Measurements from ENCODE around the gene CDK9. TPM values are rescaled to one million over a fixed set of nuclear protein-coding genes. Genes with fewer than 3 reads are reported as not detected.
A peak's percentile ranks its signal among the peaks of the same experiment; 100 is the strongest.

Gene CDK9
- total and polyA plus RNA-seq, 4 experiments from 2014 or later: 35.4 to 138 (median 95.2) TPM

DNA sequence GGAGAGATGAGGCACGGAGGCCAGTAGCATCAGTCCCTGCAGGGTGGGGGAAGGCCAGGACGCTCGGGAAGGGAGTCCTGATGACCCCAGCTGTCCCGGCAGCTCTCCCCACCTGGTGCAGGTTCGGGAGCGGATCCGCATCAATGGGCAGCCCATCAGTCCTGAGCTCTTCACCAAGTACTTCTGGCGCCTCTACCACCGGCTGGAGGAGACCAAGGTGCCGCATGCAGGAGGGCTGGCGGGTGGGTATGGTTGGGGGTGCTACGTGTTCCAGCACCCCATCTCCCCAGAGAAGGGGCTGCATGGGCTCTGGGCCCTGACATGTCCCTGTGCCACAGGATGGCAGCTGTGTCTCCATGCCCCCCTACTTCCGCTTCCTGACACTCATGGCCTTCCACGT is 21.0 kb downstream of the CDK9 start:
- DNase-seq: no peak
- CTCF ChIA-PET (ENCODE audit: partially characterized antibody): interaction anchor here (3.0 kb wide), 1 partner anchor 115 kb away, joined by 9 read pairs; no protein-coding TSS in a partner anchor
- no peaks in the 10 kb centered on the region for H3K9me3 Mint-ChIP-seq
- POLR2A ChIA-PET (ENCODE audit: partially characterized antibody): interaction anchor here (1.0 to 1.2 kb wide), 2 partner anchors 19 to 24 kb away, joined by 3 read pairs; no protein-coding TSS in a partner anchor
- Histone ChIP-seq H3K27ac (ENCODE audit: low read depth, low read length) (no peak overlapping the region), H3K27me3 (ENCODE audit: insufficient read depth, low read length) (no peaks in the 10 kb centered on the region), H3K9me3 (ENCODE audit: control insufficient read depth in 1 of 2, low read length in 2 of 2) (no peaks in the 10 kb centered on the region), H3K4me3 (ENCODE audit: low read length in 2 of 2) (no peak overlapping the region), H3K4me1 (ENCODE audit: insufficient read depth, low read length) (peaks cover 22% of the 10 kb centered on the region), H3K36me3 (ENCODE audit: insufficient read depth, low read length) (peaks cover 27% of the 10 kb centered on the region)
- no peaks in the 10 kb centered on the region for H3K27me3 Mint-ChIP-seq
- no peak overlapping the region for H3K4me3 Mint-ChIP-seq
- H3K27ac Mint-ChIP-seq: peak overlapping the region in 2 of 7 donors; percentile 29 to 66
- peaks cover 12 to 40% of the 10 kb centered on the region in 2 donors for H3K36me3 Mint-ChIP-seq
- intact Hi-C loops (cut with micrococcal nuclease): no loop called here
- H3K4me1 Mint-ChIP-seq: peaks cover 4 to 33% (median 19%) of the 10 kb centered on the region in 4 donors

GRCh38 chr9:127808347-127809001 is 22.6 kb downstream of the CDK9 start:
- POLR2A ChIA-PET (ENCODE audit: partially characterized antibody): interaction anchor here (0.6 to 1.3 kb wide), 3 partner anchors 11 to 16 kb away, joined by 3 to 4 read pairs (median 3); no protein-coding TSS in a partner anchor
- Mint-ChIP-seq H3K4me1 (peaks cover 2 to 18% (median 13%) of the 10 kb centered on the region in 4 donors), H3K4me3 (no peak overlapping the region), H3K27me3 (no peaks in the 10 kb centered on the region), H3K27ac (no peak overlapping the region), H3K9me3 (no peaks in the 10 kb centered on the region), H3K36me3 (peaks cover 12 to 48% of the 10 kb centered on the region in 2 donors)
- CTCF ChIA-PET (ENCODE audit: partially characterized antibody): interaction anchor here (0.6 to 0.7 kb wide), 2 partner anchors 39 to 233 kb away, joined by 3 to 4 read pairs; no protein-coding TSS in a partner anchor
- intact Hi-C loops (cut with micrococcal nuclease): no loop called here
- Histone ChIP-seq H3K4me1 (ENCODE audit: insufficient read depth, low read length) (peaks cover 12% of the 10 kb centered on the region), H3K36me3 (ENCODE audit: insufficient read depth, low read length) (peaks cover 36% of the 10 kb centered on the region), H3K9me3 (ENCODE audit: control insufficient read depth in 1 of 2, low read length in 2 of 2) (no peaks in the 10 kb centered on the region), H3K4me3 (ENCODE audit: low read length in 2 of 2) (no peak overlapping the region), H3K27ac (ENCODE audit: low read depth, low read length) (no peak overlapping the region), H3K27me3 (ENCODE audit: insufficient read depth, low read length) (no peaks in the 10 kb centered on the region)
- no peak for DNase-seq

GRCh38 chr9:127809002-127809539 is 23.2 kb downstream of the CDK9 start:
- intact Hi-C loops (cut with micrococcal nuclease): no loop called here
- Mint-ChIP-seq H3K27me3 (no peaks in the 10 kb centered on the region), H3K27ac (no peak overlapping the region), H3K4me3 (no peak overlapping the region), H3K9me3 (no peaks in the 10 kb centered on the region), H3K4me1 (peaks cover 2 to 12% (median 8%) of the 10 kb centered on the region in 4 donors), H3K36me3 (peaks cover 12 to 54% of the 10 kb centered on the region in 2 donors)
- ChIA-PET CTCF (ENCODE audit: partially characterized antibody) (interaction anchor here (0.7 kb wide), 1 partner anchor 233 kb away, joined by 4 read pairs; no protein-coding TSS in a partner anchor), POLR2A (ENCODE audit: partially characterized antibody) (interaction anchor here (0.6 to 1.3 kb wide), 3 partner anchors 11 to 16 kb away, joined by 3 to 4 read pairs (median 3); no protein-coding TSS in a partner anchor)
- no peaks in the 10 kb centered on the region for H3K9me3 ChIP-seq (ENCODE audit: control insufficient read depth in 1 of 2, low read length in 2 of 2)
- no peak overlapping the region for H3K27ac ChIP-seq (ENCODE audit: low read depth, low read length)
- peaks cover 42% of the 10 kb centered on the region for H3K36me3 ChIP-seq (ENCODE audit: insufficient read depth, low read length)
- H3K4me1 ChIP-seq (ENCODE audit: insufficient read depth, low read length): peaks cover 6% of the 10 kb centered on the region
- no peak overlapping the region for H3K4me3 ChIP-seq (ENCODE audit: low read length in 2 of 2)
- no peaks in the 10 kb centered on the region for H3K27me3 ChIP-seq (ENCODE audit: insufficient read depth, low read length)
- DNase-seq: no peak

- Histone ChIP-seq H3K27me3 (ENCODE audit: insufficient read depth, low read length) (no peaks in the 10 kb centered on the region), H3K4me3 (ENCODE audit: low read length in 2 of 2) (no peak overlapping the region), H3K4me1 (ENCODE audit: insufficient read depth, low read length) (no peaks in the 10 kb centered on the region), H3K27ac (ENCODE audit: low read depth, low read length) (no peak overlapping the region), H3K36me3 (ENCODE audit: insufficient read depth, low read length) (peaks cover 46% of the 10 kb centered on the region), H3K9me3 (ENCODE audit: control insufficient read depth in 1 of 2, low read length in 2 of 2) (no peaks in the 10 kb centered on the region)
- Mint-ChIP-seq H3K4me3 (no peak overlapping the region), H3K9me3 (no peaks in the 10 kb centered on the region), H3K27ac (no peak overlapping the region), H3K4me1 (peaks cover 2 to 5% (median 4%) of the 10 kb centered on the region in 4 donors), H3K27me3 (no peaks in the 10 kb centered on the region), H3K36me3 (peaks cover 12 to 60% of the 10 kb centered on the region in 2 donors)
- no peak for DNase-seq
- intact Hi-C loops (cut with micrococcal nuclease): no loop called here
- ChIA-PET CTCF (ENCODE audit: partially characterized antibody) (no interaction called here), POLR2A (ENCODE audit: partially characterized antibody) (interaction anchor here (0.7 kb wide), 1 partner anchor 17 kb away, joined by 3 read pairs; no protein-coding TSS in a partner anchor)
Observed at GRCh38 chr9:127809540-127810377, 23.9 kb downstream of the CDK9 start.

GRCh38 chr9:127810378-127811187 is 24.7 kb downstream of the CDK9 start:
- peaks cover 47% of the 10 kb centered on the region for H3K36me3 ChIP-seq (ENCODE audit: insufficient read depth, low read length)
- no peak overlapping the region for H3K4me3 Mint-ChIP-seq
- H3K4me3 ChIP-seq (ENCODE audit: low read length in 2 of 2): no peak overlapping the region
- H3K9me3 Mint-ChIP-seq: no peaks in the 10 kb centered on the region
- H3K27me3 Mint-ChIP-seq: no peaks in the 10 kb centered on the region
- H3K36me3 Mint-ChIP-seq: peaks cover 12 to 62% of the 10 kb centered on the region in 2 donors
- ChIA-PET POLR2A (ENCODE audit: partially characterized antibody) (no interaction called here), CTCF (ENCODE audit: partially characterized antibody) (no interaction called here)
- no peak overlapping the region for H3K27ac ChIP-seq (ENCODE audit: low read depth, low read length)
- no peaks in the 10 kb centered on the region for H3K9me3 ChIP-seq (ENCODE audit: control insufficient read depth in 1 of 2, low read length in 2 of 2)
- intact Hi-C loops (cut with micrococcal nuclease): no loop called here
- H3K4me1 ChIP-seq (ENCODE audit: insufficient read depth, low read length): no peaks in the 10 kb centered on the region
- no peak overlapping the region for H3K27ac Mint-ChIP-seq
- no peak for DNase-seq
- H3K4me1 Mint-ChIP-seq: peaks cover 2 to 5% (median 3%) of the 10 kb centered on the region in 4 donors
- no peaks in the 10 kb centered on the region for H3K27me3 ChIP-seq (ENCODE audit: insufficient read depth, low read length)

DNA sequence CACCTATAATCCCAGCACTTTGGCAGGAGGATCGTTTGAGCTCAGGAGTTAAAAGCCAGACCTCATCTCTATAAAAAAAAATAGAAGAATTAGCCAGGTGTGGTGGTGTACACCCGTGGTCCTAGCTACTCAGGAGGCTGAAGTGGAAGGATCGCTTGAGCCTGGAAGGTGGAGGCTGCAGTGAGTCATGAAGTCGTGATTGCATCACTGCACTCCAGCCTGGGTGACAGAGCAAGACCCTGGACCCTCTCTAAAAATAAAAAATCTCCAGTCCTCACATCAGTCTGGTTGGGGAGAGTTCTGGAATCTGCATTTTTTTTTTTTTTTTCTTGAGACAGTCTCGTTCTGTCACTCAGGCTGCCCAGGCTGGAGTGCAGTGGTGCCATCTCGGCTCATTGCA is 26.2 kb downstream of the CDK9 start:
- Histone ChIP-seq H3K27me3 (ENCODE audit: insufficient read depth, low read length) (no peaks in the 10 kb centered on the region), H3K4me3 (ENCODE audit: low read length in 2 of 2) (no peak overlapping the region), H3K9me3 (ENCODE audit: control insufficient read depth in 1 of 2, low read length in 2 of 2) (no peaks in the 10 kb centered on the region), H3K27ac (ENCODE audit: low read depth, low read length) (no peak overlapping the region), H3K36me3 (ENCODE audit: insufficient read depth, low read length) (peaks cover 46% of the 10 kb centered on the region), H3K4me1 (ENCODE audit: insufficient read depth, low read length) (no peaks in the 10 kb centered on the region)
- ChIA-PET POLR2A (ENCODE audit: partially characterized antibody) (no interaction called here), CTCF (ENCODE audit: partially characterized antibody) (interaction anchor here (0.6 to 1.0 kb wide), 3 partner anchors 12 to 58 kb away, joined by 3 to 4 read pairs (median 3); no protein-coding TSS in a partner anchor)
- peaks cover 0 to 5% (median 0%) of the 10 kb centered on the region in 4 donors for H3K4me1 Mint-ChIP-seq
- no peaks in the 10 kb centered on the region for H3K27me3 Mint-ChIP-seq
- H3K36me3 Mint-ChIP-seq: peaks cover 10 to 56% of the 10 kb centered on the region in 2 donors
- H3K27ac Mint-ChIP-seq: no peak overlapping the region
- no peak overlapping the region for H3K4me3 Mint-ChIP-seq
- DNase-seq: no peak
- H3K9me3 Mint-ChIP-seq: no peaks in the 10 kb centered on the region
- intact Hi-C loops (cut with micrococcal nuclease): no loop called here
